OCI-LY3 (cell line): ENCODE measurements around the gene FDX2.
A peak's percentile ranks its signal among the peaks of the same experiment; 100 is the strongest.

Source experiments
- H2AFZ ChIP-seq: fragments of 200-600, 300-600 bp; shearing (Covaris generic); 2 replicates; pipeline ENCODE4 v1.6.0; 2014; ENCODE audit warnings: antibody characterized with exemption, low read depth, low read length
- H3K27ac ChIP-seq: fragments of 200-600, 300-600 bp; sonication (generic); 2 replicates; pipeline ENCODE4 v1.5.1; 2014; ENCODE audit warnings: mild to moderate bottlenecking, low read length, moderate library complexity, mixed read lengths
- H3K27me3 ChIP-seq: fragments of 200-600, 300-600 bp; sonication (generic); 2 replicates; pipeline ENCODE4 v1.6.1; 2014; ENCODE audit warnings: low read depth, low read length, mixed read lengths
- H3K36me3 ChIP-seq: fragments of 200-600, 300-600 bp; sonication (generic); replicated peaks from 2 replicates; pipeline ENCODE3; 2014; ENCODE audit warnings: low read depth, low read length, mixed read lengths
- H3K4me1 ChIP-seq: fragments of 300-600, 200-600 bp; sonication (generic); 2 replicates; pipeline ENCODE4 v1.6.1; 2014; ENCODE audit warnings: low read length, mixed read lengths
- H3K4me2 ChIP-seq: fragments of 200-600, 300-600 bp; sonication (generic); 2 replicates; pipeline ENCODE4 v1.6.1; 2014; ENCODE audit warnings: low read length, mixed read lengths
- H3K4me3 ChIP-seq: fragments of 300-600, 200-600 bp; sonication (generic); 2 replicates; pipeline ENCODE4 v1.5.1; 2014; ENCODE audit warnings: antibody characterized with exemption, mild to moderate bottlenecking, low read length, moderate library complexity
- H3K79me2 ChIP-seq: fragments of 300-600, 200-600 bp; shearing (Covaris generic); 2 replicates; pipeline ENCODE4 v1.6.1; 2014; ENCODE audit warnings: mild to moderate bottlenecking, low read length, mixed read lengths
- H3K9ac ChIP-seq: fragments of 300-600, 200-600 bp; shearing (Covaris generic); 2 replicates; pipeline ENCODE4 v1.6.0; 2014; ENCODE audit warnings: mild to moderate bottlenecking, low read length, moderate library complexity
- H3K9me3 ChIP-seq: fragments of 200-600, 300-600 bp; shearing (Covaris generic); 2 replicates; pipeline ENCODE4 v1.6.1; 2014; ENCODE audit warnings: low read length, mixed read lengths; ENCODE audit not compliant: insufficient read depth
- H4K20me1 ChIP-seq: fragments of 200-600, 300-600 bp; sonication (generic); 2 replicates; pipeline ENCODE4 v1.6.1; 2016; ENCODE audit warnings: low read length, mixed read lengths; ENCODE audit not compliant: insufficient read depth
- EZH2phosphoT487 ChIP-seq: fragments of 200-600 bp; shearing (Covaris generic); IDR thresholded peaks from 2 replicates; pipeline ENCODE4 v1.6.1; 2018; ENCODE audit warnings: antibody characterized with exemption, mixed run types, low read depth
- TF ChIP-seq, protein P1 (sequence below): fragments of 200-600, 300-600 bp; sonication (generic); IDR thresholded peaks from 2 replicates; pipeline ENCODE4 v1.5.1; 2014; ENCODE audit warnings: antibody characterized with exemption, low read length, low read depth

FDX2 gene

DNA sequence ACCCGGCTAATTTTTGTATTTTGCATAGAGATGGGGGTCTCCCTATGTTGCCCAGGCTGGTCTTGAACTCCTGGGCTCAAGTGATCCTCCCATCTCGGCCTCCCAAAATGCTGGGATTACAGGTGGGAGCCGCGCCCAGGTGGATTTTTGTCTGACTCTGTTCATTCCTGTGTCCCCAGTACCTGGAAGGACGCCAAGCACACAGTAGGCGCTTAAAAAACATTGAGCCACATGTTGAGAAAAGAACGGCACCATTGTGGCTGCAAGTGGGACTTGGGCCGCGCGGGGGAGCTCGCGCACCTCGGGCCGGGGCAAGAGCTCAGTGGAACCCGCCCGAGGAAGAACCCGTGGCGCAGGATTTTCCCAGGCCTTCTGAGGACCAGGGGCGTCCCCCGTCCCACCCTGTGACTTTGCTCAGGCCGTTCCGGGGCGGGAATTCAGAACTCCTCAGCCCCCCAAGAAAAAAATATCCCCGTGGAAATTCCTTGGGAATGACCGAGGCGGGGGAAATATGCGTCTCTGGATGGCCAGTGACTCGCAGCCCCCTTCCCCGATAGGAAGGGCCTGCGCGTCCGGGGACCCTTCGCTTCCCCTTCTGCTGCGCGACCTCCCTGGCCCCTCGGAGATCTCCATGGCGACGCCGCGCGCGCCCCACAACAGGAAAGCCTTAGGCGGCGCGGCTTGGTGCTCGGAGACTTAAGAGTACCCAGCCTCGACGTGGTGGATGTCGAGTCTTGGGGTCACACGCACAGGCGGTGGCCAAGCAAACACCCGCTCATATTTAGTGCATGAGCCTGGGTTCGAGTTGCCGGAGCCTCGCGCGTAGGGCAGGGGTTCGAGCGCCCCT lies 46.3 kb downstream of the FDX2 start:
- TF ChIP-seq EZH2phosphoT487: no peak
- TF ChIP-seq, protein P1, sequence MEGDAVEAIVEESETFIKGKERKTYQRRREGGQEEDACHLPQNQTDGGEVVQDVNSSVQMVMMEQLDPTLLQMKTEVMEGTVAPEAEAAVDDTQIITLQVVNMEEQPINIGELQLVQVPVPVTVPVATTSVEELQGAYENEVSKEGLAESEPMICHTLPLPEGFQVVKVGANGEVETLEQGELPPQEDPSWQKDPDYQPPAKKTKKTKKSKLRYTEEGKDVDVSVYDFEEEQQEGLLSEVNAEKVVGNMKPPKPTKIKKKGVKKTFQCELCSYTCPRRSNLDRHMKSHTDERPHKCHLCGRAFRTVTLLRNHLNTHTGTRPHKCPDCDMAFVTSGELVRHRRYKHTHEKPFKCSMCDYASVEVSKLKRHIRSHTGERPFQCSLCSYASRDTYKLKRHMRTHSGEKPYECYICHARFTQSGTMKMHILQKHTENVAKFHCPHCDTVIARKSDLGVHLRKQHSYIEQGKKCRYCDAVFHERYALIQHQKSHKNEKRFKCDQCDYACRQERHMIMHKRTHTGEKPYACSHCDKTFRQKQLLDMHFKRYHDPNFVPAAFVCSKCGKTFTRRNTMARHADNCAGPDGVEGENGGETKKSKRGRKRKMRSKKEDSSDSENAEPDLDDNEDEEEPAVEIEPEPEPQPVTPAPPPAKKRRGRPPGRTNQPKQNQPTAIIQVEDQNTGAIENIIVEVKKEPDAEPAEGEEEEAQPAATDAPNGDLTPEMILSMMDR: peak; percentile 97
- Histone ChIP-seq H3K4me2 (peak overlapping the region; percentile 98), H3K79me2 (peaks cover 51% of the 10 kb centered on the region), H3K9me3 (no peaks in the 10 kb centered on the region), H3K4me1 (peaks cover 23% of the 10 kb centered on the region), H3K4me3 (peak overlapping the region; percentile 82), H3K27ac (peak overlapping the region; percentile 93), H3K36me3 (peaks cover 19% of the 10 kb centered on the region), H2AFZ (peak overlapping the region; percentile 59; the same call in 1 of the 2 replicates), H4K20me1 (peaks cover 18% of the 10 kb centered on the region), H3K9ac (peak overlapping the region; percentile 95), H3K27me3 (no peaks in the 10 kb centered on the region)

DNA sequence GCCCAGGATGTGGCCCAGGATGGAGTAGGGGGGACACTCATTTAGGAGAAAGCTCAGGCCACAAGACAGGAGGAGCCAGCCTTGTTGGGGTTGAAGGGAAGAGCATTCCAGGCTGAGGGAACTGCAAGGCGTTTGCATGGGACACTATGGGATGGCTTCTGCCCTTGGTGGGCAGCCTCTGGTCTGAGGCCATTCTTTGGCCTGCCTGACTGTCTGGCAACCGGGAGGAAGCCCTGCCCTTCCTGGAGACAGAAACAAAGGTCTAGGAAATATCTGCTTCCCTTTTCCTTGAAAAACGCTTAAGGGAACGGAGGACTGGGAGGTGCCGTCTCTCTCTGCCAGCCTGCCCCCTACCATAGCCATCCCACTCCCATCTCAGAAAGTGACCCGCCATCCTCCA lies 47.7 kb downstream of the FDX2 start:
- H2AFZ ChIP-seq: no peak overlapping the region
- no peak overlapping the region for H3K4me3 ChIP-seq
- H3K27ac ChIP-seq: no peak overlapping the region
- no peaks in the 10 kb centered on the region for H3K9me3 ChIP-seq
- peaks cover 13% of the 10 kb centered on the region for H3K36me3 ChIP-seq
- peaks cover 36% of the 10 kb centered on the region for H3K79me2 ChIP-seq
- H4K20me1 ChIP-seq: peaks cover 5% of the 10 kb centered on the region
- H3K27me3 ChIP-seq: no peaks in the 10 kb centered on the region
- TF ChIP-seq, protein P1: no peak
- TF ChIP-seq EZH2phosphoT487: no peak
- H3K4me1 ChIP-seq: peaks cover 11% of the 10 kb centered on the region
- H3K4me2 ChIP-seq: no peak overlapping the region
- H3K9ac ChIP-seq: no peak overlapping the region

DNA sequence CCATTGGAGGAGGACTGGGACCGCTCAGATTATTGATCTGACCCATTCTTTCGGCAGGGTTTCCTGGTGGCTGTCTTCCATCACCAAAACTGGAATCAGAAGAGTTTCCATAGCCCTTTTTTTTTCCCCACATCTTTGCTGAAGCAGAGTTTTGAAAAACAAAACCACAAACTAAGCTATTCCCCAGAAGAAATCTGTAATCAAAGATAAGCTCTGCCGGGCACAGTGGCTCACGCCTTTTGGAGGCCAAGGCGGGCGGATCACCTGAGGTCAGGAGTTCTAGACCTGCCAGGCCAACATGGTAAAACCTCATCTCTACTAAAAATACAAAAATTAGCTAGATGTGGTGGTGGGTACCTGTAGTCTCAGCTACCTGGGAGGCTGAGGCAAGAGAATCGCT lies 49.1 kb downstream of the FDX2 start:
- peaks cover 6% of the 10 kb centered on the region; the same call in 1 of the 2 replicates for H3K4me1 ChIP-seq
- no peak overlapping the region for H3K4me2 ChIP-seq
- H2AFZ ChIP-seq: no peak overlapping the region
- no peak overlapping the region for H3K9ac ChIP-seq
- no peaks in the 10 kb centered on the region for H3K27me3 ChIP-seq
- peaks cover under 1% of the 10 kb centered on the region for H3K36me3 ChIP-seq
- H3K9me3 ChIP-seq: no peaks in the 10 kb centered on the region
- peaks cover 22% of the 10 kb centered on the region for H3K79me2 ChIP-seq
- TF ChIP-seq, protein P1: no peak
- TF ChIP-seq EZH2phosphoT487: no peak
- no peak overlapping the region for H3K27ac ChIP-seq
- no peaks in the 10 kb centered on the region for H4K20me1 ChIP-seq
- H3K4me3 ChIP-seq: no peak overlapping the region

DNA sequence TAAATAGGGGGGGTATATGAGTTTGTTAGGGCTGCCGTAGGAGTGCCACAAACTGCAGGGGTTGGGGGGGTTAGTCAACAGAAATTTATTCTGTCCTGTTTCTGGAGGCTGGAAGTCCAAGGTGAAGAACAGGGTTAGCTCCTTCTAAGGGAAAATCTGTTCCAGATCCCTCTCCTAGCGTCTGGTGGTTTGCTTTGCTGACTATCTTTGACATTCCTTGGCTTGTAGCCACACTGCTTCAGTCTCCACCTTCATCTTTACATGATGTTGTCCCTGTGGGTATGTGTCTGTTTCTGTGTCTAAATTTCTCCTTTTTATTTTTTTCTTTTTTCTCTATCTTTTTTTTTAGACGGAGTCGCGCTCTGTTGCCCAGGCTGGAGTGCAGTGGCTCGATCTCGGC lies 53.0 kb downstream of the FDX2 start:
- TF ChIP-seq EZH2phosphoT487: no peak
- TF ChIP-seq, protein P1: no peak
- H4K20me1 ChIP-seq: no peaks in the 10 kb centered on the region
- no peaks in the 10 kb centered on the region for H3K27me3 ChIP-seq
- H3K27ac ChIP-seq: no peak overlapping the region
- H2AFZ ChIP-seq: no peak overlapping the region
- no peak overlapping the region for H3K4me2 ChIP-seq
- H3K9ac ChIP-seq: no peak overlapping the region
- no peak overlapping the region for H3K4me3 ChIP-seq
- H3K4me1 ChIP-seq: peaks cover 3% of the 10 kb centered on the region; the same call in 1 of the 2 replicates
- H3K36me3 ChIP-seq: peaks cover 21% of the 10 kb centered on the region
- H3K79me2 ChIP-seq: no peaks in the 10 kb centered on the region
- no peaks in the 10 kb centered on the region for H3K9me3 ChIP-seq
